DOHH2 (cell line): ENCODE results near the gene MAP4K5.
"Not testable (repeated sequence)": the region's sequence is repeated elsewhere in the genome, so short reads cannot be mapped to it uniquely, and the experiment has no call there.

ENCODE experiments used
- H3F3A ChIP-seq: fragments of 200-600 bp; sonication (generic), shearing (Covaris generic); 2 replicates; pipeline ENCODE4 v1.6.0; 2016; ENCODE audit warnings: antibody characterized with exemption, mild to moderate bottlenecking; ENCODE audit not compliant: control insufficient read depth, insufficient read depth
- H3K27ac ChIP-seq: fragments of 200-600 bp; sonication (generic); 2 replicates; pipeline ENCODE4 v1.5.1; 2014; ENCODE audit warnings: low read depth, mild to moderate bottlenecking, low read length, moderate library complexity
- H3K27me3 ChIP-seq: fragments of 200-600 bp; sonication (generic); 2 replicates; pipeline ENCODE4 v1.6.1; 2014; ENCODE audit warnings: mild to moderate bottlenecking, low read length, mixed read lengths; ENCODE audit not compliant: control insufficient read depth
- H3K36me3 ChIP-seq: fragments of 200-600 bp; sonication (generic); 2 replicates; pipeline ENCODE4 v1.6.1; 2014; ENCODE audit warnings: mild to moderate bottlenecking, low read length, moderate library complexity, mixed read lengths; ENCODE audit not compliant: control insufficient read depth
- H3K4me1 ChIP-seq: fragments of 200-600 bp; sonication (generic); 2 replicates; pipeline ENCODE4 v1.6.1; 2014; ENCODE audit warnings: mild to moderate bottlenecking, low read length, mixed read lengths; ENCODE audit not compliant: control insufficient read depth
- H3K4me2 ChIP-seq: fragments of 200-600 bp; sonication (generic); 2 replicates; pipeline ENCODE4 v1.6.0; 2014; ENCODE audit warnings: mild to moderate bottlenecking, low read length, moderate library complexity
- H3K4me3 ChIP-seq: fragments of 200-600 bp; sonication (generic); 2 replicates; pipeline ENCODE4 v1.5.1; 2014; ENCODE audit warnings: mild to moderate bottlenecking, low read length, mixed read lengths
- H3K79me2 ChIP-seq: fragments of 200-600 bp; sonication (generic); 2 replicates; pipeline ENCODE4 v1.6.1; 2014; ENCODE audit warnings: mild to moderate bottlenecking, low read length, mixed read lengths; ENCODE audit not compliant: control insufficient read depth
- H3K9me2 ChIP-seq: fragments of 200-600 bp; sonication (generic); replicated peaks from 2 replicates; pipeline ENCODE4 v1.6.1; 2014; ENCODE audit warnings: mild to moderate bottlenecking, low read length, mixed read lengths; ENCODE audit not compliant: control insufficient read depth
- H3K9me3 ChIP-seq: fragments of 200-600 bp; sonication (generic); 2 replicates; pipeline ENCODE4 v1.6.1; 2014; ENCODE audit warnings: antibody characterized with exemption, low read length, mixed read lengths; ENCODE audit not compliant: control insufficient read depth, insufficient read depth
- H4K20me1 ChIP-seq: fragments of 200-600 bp; sonication (generic); 2 replicates; pipeline ENCODE4 v1.6.0; 2014; ENCODE audit warnings: low read depth, mild to moderate bottlenecking, antibody characterized with exemption, low read length, moderate library complexity; ENCODE audit not compliant: control insufficient read depth, insufficient read depth
- EZH2phosphoT487 ChIP-seq: fragments of 200-600 bp; sonication (generic); IDR thresholded peaks from 2 replicates; pipeline ENCODE4 v1.6.1; 2017; ENCODE audit warnings: borderline replicate concordance, mild to moderate bottlenecking, antibody characterized with exemption, low read length, moderate library complexity, mixed read lengths
- TF ChIP-seq, protein P1 (sequence below): fragments of 200-600 bp; sonication (generic); IDR thresholded peaks from one replicate; pipeline ENCODE4 v1.5.1; 2014; ENCODE audit warnings: antibody characterized with exemption, mild to moderate bottlenecking, low read depth, low read length; ENCODE audit not compliant: poor library complexity, severe bottlenecking

Gene MAP4K5

DNA sequence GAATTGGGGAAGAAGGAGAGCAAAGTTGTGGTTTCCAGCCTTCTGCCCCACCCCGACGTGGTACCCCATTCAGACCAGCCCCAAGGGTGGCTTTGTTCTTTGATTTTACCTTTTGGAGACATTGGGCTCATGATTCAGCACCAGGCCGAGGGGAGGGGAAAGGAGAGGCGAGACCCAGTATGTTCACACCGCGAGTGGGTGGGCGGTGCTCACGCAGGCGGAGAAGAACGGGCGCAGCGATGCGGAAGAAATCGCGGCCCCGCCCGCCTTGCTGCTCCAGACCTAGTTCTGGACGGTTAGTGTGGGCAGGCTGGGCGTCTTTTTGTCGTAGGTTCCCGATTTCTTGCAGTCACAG is 28.5 kb upstream of the MAP4K5 start:
- Histone ChIP-seq H3K27me3 (peaks cover 67% of the 10 kb centered on the region), H3K9me2 (no peaks in the 10 kb centered on the region), H3K4me1 (peaks cover 17% of the 10 kb centered on the region), H3K4me3 (peak overlapping the region; percentile 76), H3K4me2 (peak overlapping the region; percentile 95), H4K20me1 (no peaks in the 10 kb centered on the region), H3K79me2 (no peaks in the 10 kb centered on the region), H3K27ac (no peak overlapping the region), H3K9me3 (no peaks in the 10 kb centered on the region), H3K36me3 (no peaks in the 10 kb centered on the region), H3F3A (no peaks in the 10 kb centered on the region)
- peak; percentile 91; the same call in 1 of the 2 replicates for TF ChIP-seq EZH2phosphoT487
- TF ChIP-seq, protein P1, sequence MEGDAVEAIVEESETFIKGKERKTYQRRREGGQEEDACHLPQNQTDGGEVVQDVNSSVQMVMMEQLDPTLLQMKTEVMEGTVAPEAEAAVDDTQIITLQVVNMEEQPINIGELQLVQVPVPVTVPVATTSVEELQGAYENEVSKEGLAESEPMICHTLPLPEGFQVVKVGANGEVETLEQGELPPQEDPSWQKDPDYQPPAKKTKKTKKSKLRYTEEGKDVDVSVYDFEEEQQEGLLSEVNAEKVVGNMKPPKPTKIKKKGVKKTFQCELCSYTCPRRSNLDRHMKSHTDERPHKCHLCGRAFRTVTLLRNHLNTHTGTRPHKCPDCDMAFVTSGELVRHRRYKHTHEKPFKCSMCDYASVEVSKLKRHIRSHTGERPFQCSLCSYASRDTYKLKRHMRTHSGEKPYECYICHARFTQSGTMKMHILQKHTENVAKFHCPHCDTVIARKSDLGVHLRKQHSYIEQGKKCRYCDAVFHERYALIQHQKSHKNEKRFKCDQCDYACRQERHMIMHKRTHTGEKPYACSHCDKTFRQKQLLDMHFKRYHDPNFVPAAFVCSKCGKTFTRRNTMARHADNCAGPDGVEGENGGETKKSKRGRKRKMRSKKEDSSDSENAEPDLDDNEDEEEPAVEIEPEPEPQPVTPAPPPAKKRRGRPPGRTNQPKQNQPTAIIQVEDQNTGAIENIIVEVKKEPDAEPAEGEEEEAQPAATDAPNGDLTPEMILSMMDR = no peak

DNA sequence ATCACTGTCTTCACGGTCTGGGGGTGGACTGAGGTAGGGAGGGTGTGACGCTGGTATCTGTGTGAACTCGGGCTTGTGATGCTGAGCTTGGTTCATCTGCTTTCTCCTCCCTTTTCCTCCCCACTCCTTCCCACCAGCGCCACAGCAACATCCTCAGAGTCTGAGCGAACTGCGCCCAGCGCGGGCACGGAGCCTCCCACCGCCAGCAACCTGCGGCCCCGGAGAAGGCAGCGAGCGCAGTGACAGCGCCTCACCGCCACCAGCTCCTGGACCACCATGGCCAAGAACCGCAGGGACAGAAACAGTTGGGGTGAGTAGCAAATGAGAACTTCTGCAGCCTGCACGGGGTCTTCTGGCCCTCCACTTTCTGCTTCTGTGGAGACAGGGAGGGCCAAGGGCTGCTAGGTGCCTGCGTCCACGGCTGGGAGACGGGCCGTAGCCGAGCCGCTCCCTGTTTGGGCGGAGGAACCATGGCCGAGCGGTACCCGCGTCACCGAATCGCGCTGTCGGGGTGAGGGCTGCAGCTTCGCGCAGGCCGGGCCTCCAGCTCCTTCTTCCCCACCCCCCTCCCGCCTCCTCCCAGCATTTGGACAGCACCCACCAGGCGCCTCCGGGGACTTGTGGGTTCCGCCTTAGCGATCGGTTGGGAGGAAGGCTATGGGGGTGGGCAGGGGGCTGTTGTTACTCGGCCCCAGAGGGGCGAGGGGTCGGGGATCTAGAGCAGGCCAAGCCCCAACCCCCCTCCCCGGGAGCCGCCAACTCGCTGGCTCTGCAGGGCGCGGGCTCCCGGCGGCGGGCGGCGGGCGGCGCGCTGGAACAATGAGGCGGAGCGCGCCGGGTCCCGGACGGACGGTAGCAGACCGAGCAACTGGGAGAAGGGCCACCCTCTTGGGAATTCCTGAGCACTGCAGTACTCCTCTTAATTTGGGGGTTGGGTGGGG is 27.9 kb upstream of the MAP4K5 start, which contains the start of gene ATL1:
Gene ATL1, plus strand, starts transcription at position 156 of the 941 bp plus-strand sequence. Its CDS starts 121 bp downstream, at position 277.
- TF ChIP-seq, protein P1 = no peak
- TF ChIP-seq EZH2phosphoT487 = no peak; the same call in 1 of the 2 replicates
- Histone ChIP-seq H3K36me3 (no peaks in the 10 kb centered on the region), H3K27ac (no peak within 1 kb of the TSS), H3K9me2 (no peaks in the 10 kb centered on the region), H3K79me2 (no peaks in the 10 kb centered on the region), H3K4me2 (peak within 1 kb of the TSS; percentile 95), H3F3A (no peaks in the 10 kb centered on the region), H3K9me3 (no peaks in the 10 kb centered on the region), H4K20me1 (no peaks in the 10 kb centered on the region), H3K27me3 (peaks cover 70% of the 10 kb centered on the region), H3K4me3 (peak within 1 kb of the TSS; percentile 76), H3K4me1 (peaks cover 17% of the 10 kb centered on the region)

DNA sequence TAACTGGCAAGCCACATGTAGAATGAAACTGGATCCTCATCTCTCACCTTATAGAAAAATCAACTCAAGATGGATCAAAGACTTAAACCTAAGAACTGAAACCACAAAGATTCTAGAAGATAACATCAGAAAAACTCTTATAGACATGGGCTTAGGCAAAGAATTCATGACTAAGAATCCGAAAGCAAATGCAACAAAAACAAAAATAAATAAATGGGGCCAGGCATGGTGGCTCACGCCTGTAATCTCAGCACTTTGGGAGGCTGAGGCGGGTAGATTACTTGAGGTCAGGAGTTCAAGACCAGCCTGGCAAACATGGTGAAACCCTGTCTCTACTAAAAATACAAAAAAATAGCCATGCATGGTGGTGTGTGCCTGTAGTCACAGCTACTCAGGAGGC is 20.4 kb upstream of the MAP4K5 start:
- H3K79me2 ChIP-seq, H3K36me3 ChIP-seq, H3K4me3 ChIP-seq, H4K20me1 ChIP-seq, H3K4me1 ChIP-seq, H3F3A ChIP-seq, H3K9me3 ChIP-seq, H3K27ac ChIP-seq, H3K4me2 ChIP-seq, H3K9me2 ChIP-seq: not testable (repeated sequence)
- peaks cover 18% of the 10 kb centered on the region for H3K27me3 ChIP-seq

DNA sequence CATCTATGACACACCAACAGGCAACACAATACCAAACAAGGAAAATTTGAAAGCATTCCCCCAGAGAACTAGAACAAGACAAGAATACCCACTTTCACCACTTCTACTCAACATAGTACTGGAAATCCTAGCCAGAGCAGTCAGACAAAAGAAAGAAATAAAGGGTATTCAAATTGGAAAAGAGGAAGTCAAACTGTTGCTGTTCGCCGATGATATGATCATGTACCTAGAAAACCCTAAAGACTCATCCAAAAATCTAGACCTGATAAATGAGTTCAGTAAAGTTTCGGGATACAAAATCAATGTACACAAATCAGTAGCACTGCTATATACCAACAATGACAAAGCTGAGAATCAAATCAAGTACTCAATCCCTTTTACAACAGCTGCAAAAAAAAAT is 19.5 kb upstream of the MAP4K5 start:
- no peaks in the 10 kb centered on the region for H3K79me2 ChIP-seq
- 0 out of 2 replicates have a peak, but pooled peaks cover 3% of the 10 kb centered on the region for H3K4me1 ChIP-seq
- no peak for TF ChIP-seq EZH2phosphoT487
- TF ChIP-seq, protein P1 = no peak
- no peak overlapping the region for H3K4me2 ChIP-seq
- H3K9me3 ChIP-seq = no peaks in the 10 kb centered on the region
- H3K4me3 ChIP-seq = no peak overlapping the region
- no peaks in the 10 kb centered on the region for H3K9me2 ChIP-seq
- no peaks in the 10 kb centered on the region for H3F3A ChIP-seq
- H4K20me1 ChIP-seq = no peaks in the 10 kb centered on the region
- peaks cover 13% of the 10 kb centered on the region for H3K27me3 ChIP-seq
- no peak overlapping the region for H3K27ac ChIP-seq
- H3K36me3 ChIP-seq = no peaks in the 10 kb centered on the region
